GM23338 (cell line): ENCODE measurements around the gene CNTNAP2. TPM values are rescaled to one million over a fixed set of nuclear protein-coding genes. Genes with fewer than 3 reads are reported as not detected.
"Not testable (repeated sequence)": the region's sequence is repeated elsewhere in the genome, so short reads cannot be mapped to it uniquely, and the experiment has no call there.

Experiments used
- ATAC-seq: fragments of 200-7000 bp; cut with Tn5 transposase; 3 replicates; pipeline ENCODE4 v1.9.1; 2020
- DNase-seq: peaks from one replicate; pipeline ENCODE4 v3.0.0-alpha.2; 2015; ENCODE audit warnings: low spot score
- H2AFZ ChIP-seq: fragments of 200-600 bp; sonication (generic); 2 replicates; pipeline ENCODE4 v1.8.0; 2016; ENCODE audit warnings: antibody characterized with exemption, mild to moderate bottlenecking, moderate library complexity
- H3F3A ChIP-seq: fragments of 200-600 bp; sonication (generic); replicated peaks from 2 replicates; pipeline ENCODE4 v1.8.0; 2017; ENCODE audit warnings: antibody characterized with exemption, mixed run types, low read depth
- H3K27ac ChIP-seq: fragments of 200-600 bp; sonication (generic); 2 replicates; pipeline ENCODE4 v1.6.1; 2016; ENCODE audit warnings: low read depth
- H3K27me3 ChIP-seq: fragments of 200-600 bp; sonication (generic); 2 replicates; pipeline ENCODE4 v1.8.0; 2016; ENCODE audit warnings: mild to moderate bottlenecking, mixed run types, moderate library complexity; ENCODE audit not compliant: insufficient read depth
- H3K36me3 ChIP-seq: fragments of 200-600 bp; sonication (generic); 2 replicates; pipeline ENCODE4 v1.8.0; 2016; ENCODE audit warnings: mild to moderate bottlenecking; ENCODE audit not compliant: insufficient read depth
- H3K4me1 ChIP-seq: fragments of 200-600 bp; sonication (generic); 2 replicates; pipeline ENCODE4 v1.8.0; 2016; ENCODE audit warnings: mild to moderate bottlenecking, moderate library complexity; ENCODE audit not compliant: insufficient read depth
- H3K4me2 ChIP-seq: fragments of 200-600 bp; sonication (generic); 2 replicates; pipeline ENCODE4 v1.7.1; 2017; ENCODE audit warnings: mixed run types
- H3K4me3 ChIP-seq: fragments of 200-600 bp; sonication (generic); 2 replicates; pipeline ENCODE4 v1.6.1; 2016; ENCODE audit warnings: mixed run types
- H3K79me2 ChIP-seq: fragments of 200-600 bp; sonication (generic); replicated peaks from 2 replicates; pipeline ENCODE4 v1.8.0; 2017; ENCODE audit warnings: mild to moderate bottlenecking; ENCODE audit not compliant: insufficient read depth
- H3K9me2 ChIP-seq: fragments of 200-600 bp; sonication (generic); 2 replicates; pipeline ENCODE4 v1.8.0; 2017; ENCODE audit not compliant: insufficient read depth
- H4K20me1 ChIP-seq: fragments of 200-600 bp; sonication (generic); replicated peaks from 2 replicates; pipeline ENCODE4 v1.8.0; 2017; ENCODE audit warnings: mild to moderate bottlenecking; ENCODE audit not compliant: insufficient read depth
- H3K27ac Mint-ChIP-seq: 2 replicates; pipeline ENCODE4 v1.8.0; 2020; ENCODE audit warnings: inconsistent platforms, mild to moderate bottlenecking, moderate library complexity, mixed read lengths
- H3K27me3 Mint-ChIP-seq: 3 replicates; pipeline ENCODE4 v1.8.0; 2022; ENCODE audit warnings: low read depth, mild to moderate bottlenecking, moderate library complexity, mixed read lengths, inconsistent platforms; ENCODE audit not compliant: insufficient read depth, poor library complexity
- H3K36me3 Mint-ChIP-seq: 3 replicates; pipeline ENCODE4 v1.8.0; 2021; ENCODE audit warnings: low read depth, mild to moderate bottlenecking, inconsistent platforms, moderate library complexity, mixed read lengths
- H3K4me1 Mint-ChIP-seq: 3 replicates; pipeline ENCODE4 v1.8.0; 2020; ENCODE audit warnings: mild to moderate bottlenecking, inconsistent platforms, mixed read lengths
- H3K4me3 Mint-ChIP-seq: 3 replicates; pipeline ENCODE4 v1.8.0; 2021; ENCODE audit warnings: moderate library complexity, mild to moderate bottlenecking, inconsistent platforms, mixed read lengths
- H3K9me3 Mint-ChIP-seq: 3 replicates; pipeline ENCODE4 v1.8.0; 2020; ENCODE audit warnings: moderate library complexity, mild to moderate bottlenecking, inconsistent platforms, mixed read lengths
- CTCF ChIP-seq, 2 experiments: fragments of 200-600 bp in 1 of 2; sonication (generic) in 1 of 2; conservative IDR thresholded peaks; 2 replicates each; pipeline versions ENCODE4 v1.5.1 to v1.6.1; 2016 to 2017; ENCODE audit warnings: antibody characterized with exemption in 2 of 2, low read depth in 2 of 2, mild to moderate bottlenecking in 2 of 2, moderate library complexity in 1 of 2
- EZH2 ChIP-seq: fragments of 200-600 bp; sonication (generic); IDR thresholded peaks from one replicate; pipeline ENCODE4 v1.8.0; 2017; ENCODE audit warnings: antibody characterized with exemption, mild to moderate bottlenecking, low read depth; ENCODE audit not compliant: unreplicated experiment
- JUNB ChIP-seq: IDR thresholded peaks from one replicate; pipeline ENCODE4 v1.6.1; 2016; ENCODE audit warnings: antibody characterized with exemption; ENCODE audit not compliant: unreplicated experiment
- NANOG ChIP-seq: IDR thresholded peaks from 2 replicates; pipeline ENCODE4 v1.6.1; 2016; ENCODE audit warnings: antibody characterized with exemption, borderline replicate concordance
- POLR2AphosphoS5 ChIP-seq: IDR thresholded peaks from 2 replicates; pipeline ENCODE4 v1.6.1; 2016; ENCODE audit warnings: antibody characterized with exemption, low read depth
- STAT1 ChIP-seq: IDR thresholded peaks from one replicate; pipeline ENCODE4 v1.6.1; 2016; ENCODE audit warnings: antibody characterized with exemption; ENCODE audit not compliant: unreplicated experiment
- ZNF114 ChIP-seq: fragments of 250-450 bp; sonication (Bioruptor Pico); IDR thresholded peaks from 2 replicates; pipeline ENCODE4 v1.5.0; 2020; ENCODE audit warnings: mild to moderate bottlenecking, moderate library complexity
- ZNF462 ChIP-seq: fragments of 250-450 bp; sonication (Bioruptor Pico); IDR thresholded peaks from 2 replicates; pipeline ENCODE4 v1.5.0; 2020; ENCODE audit warnings: mild to moderate bottlenecking, moderate library complexity
- polyA plus RNA-seq: library from polyadenylated mRNA; unstranded; fragments of >200 nt; fragmentation: Nextera tagmentation; extraction: Ambion mirVana; gene quantifications from 2 replicates; pipeline ENCODE4 v1.2.1, GENCODE V29; 2016
- total RNA-seq: library from RNA; depleted of rRNA; stranded (reverse); fragments of >200 nt; shearing (Covaris generic); gene quantifications from 2 replicates; pipeline ENCODE4 v1.2.3, GENCODE V29; 2014

Gene CNTNAP2
- total and polyA plus RNA-seq, 2 experiments from 2014 or later: 38.2 to 61.3 TPM

GRCh38 chr7:148330822-148331221, 2214.2 kb downstream of the CNTNAP2 start:
- no peak overlapping the region for H3K27ac ChIP-seq
- H3K4me3 ChIP-seq: no peak overlapping the region
- no peaks in the 10 kb centered on the region for H3K27me3 ChIP-seq
- no peaks in the 10 kb centered on the region for H4K20me1 ChIP-seq
- Mint-ChIP-seq H3K4me3 (no peak overlapping the region; the same call in 2 of the 3 replicates), H3K4me1 (peaks cover 16% of the 10 kb centered on the region), H3K27me3 (peaks cover 8% of the 10 kb centered on the region), H3K9me3 (peaks cover 30% of the 10 kb centered on the region), H3K36me3 (peaks cover 28% of the 10 kb centered on the region), H3K27ac (no peak overlapping the region)
- no peak overlapping the region for H3K4me2 ChIP-seq
- H3K9me2 ChIP-seq: no peaks in the 10 kb centered on the region
- peaks cover 9% of the 10 kb centered on the region; the same call in 1 of the 2 replicates for H3K4me1 ChIP-seq
- TF ChIP-seq POLR2AphosphoS5: no peak
- no peak for TF ChIP-seq EZH2
- no peak for TF ChIP-seq CTCF (conservative IDR thresholded peaks at IDR 0.05; ENCODE audit: low read depth in 2 of 2)
- TF ChIP-seq STAT1: no peak
- H3K79me2 ChIP-seq: no peaks in the 10 kb centered on the region
- no peaks in the 10 kb centered on the region for H3K36me3 ChIP-seq
- H2AFZ ChIP-seq: no peak overlapping the region
- no peak for DNase-seq
- no peak for ATAC-seq
- no peaks in the 10 kb centered on the region for H3F3A ChIP-seq

GRCh38 chr7:148331456-148331855, 2214.9 kb downstream of the CNTNAP2 start:
- not testable (repeated sequence) for H3K27ac Mint-ChIP-seq

GRCh38 chr7:148332191-148333186, 2215.9 kb downstream of the CNTNAP2 start:
- DNase-seq (no peak), ATAC-seq (no peak)
- Histone ChIP-seq H3K9me2 (no peaks in the 10 kb centered on the region), H3K4me3 (no peak overlapping the region), H3K4me2 (no peak overlapping the region), H3K36me3 (no peaks in the 10 kb centered on the region), H3K79me2 (no peaks in the 10 kb centered on the region), H2AFZ (no peak overlapping the region), H3F3A (no peaks in the 10 kb centered on the region), H4K20me1 (no peaks in the 10 kb centered on the region), H3K4me1 (peaks cover 25% of the 10 kb centered on the region), H3K27me3 (no peaks in the 10 kb centered on the region), H3K27ac (no peak overlapping the region)
- peaks cover 30% of the 10 kb centered on the region for H3K9me3 Mint-ChIP-seq
- peaks cover 28% of the 10 kb centered on the region for H3K4me1 Mint-ChIP-seq
- peaks cover 28% of the 10 kb centered on the region for H3K36me3 Mint-ChIP-seq
- peaks cover 8% of the 10 kb centered on the region for H3K27me3 Mint-ChIP-seq
- H3K4me3 Mint-ChIP-seq: no peak overlapping the region
- H3K27ac Mint-ChIP-seq: no peak overlapping the region
- no peak for TF ChIP-seq JUNB
- TF ChIP-seq NANOG: no peak
- no peak for TF ChIP-seq ZNF114 (CRISPR knock-in tag)
- TF ChIP-seq ZNF462 (CRISPR knock-in tag): no peak
- TF ChIP-seq POLR2AphosphoS5: no peak

More at GRCh38 chr7:148331456-148331855, 2214.9 kb downstream of the CNTNAP2 start:
- DNase-seq, ATAC-seq, H3K4me2 ChIP-seq, H3K9me2 ChIP-seq, H3F3A ChIP-seq, H3K79me2 ChIP-seq, H3K36me3 ChIP-seq, H3K27me3 Mint-ChIP-seq, H3K4me3 Mint-ChIP-seq, H3K27ac ChIP-seq, H3K4me3 ChIP-seq, H3K27me3 ChIP-seq, H2AFZ ChIP-seq, H4K20me1 ChIP-seq: not testable (repeated sequence)
- Mint-ChIP-seq H3K9me3 (peaks cover 30% of the 10 kb centered on the region), H3K36me3 (peaks cover 28% of the 10 kb centered on the region), H3K4me1 (peaks cover 23% of the 10 kb centered on the region)
- peaks cover 15% of the 10 kb centered on the region; the same call in 1 of the 2 replicates for H3K4me1 ChIP-seq
